ENCODE measurements around the gene PSTPIP1.

PSTPIP1 gene

GRCh38 chr15:76994971-76995945 lies at the start of gene PSTPIP1:
PSTPIP1 (plus strand) TSS chr15:76995126; CDS start chr15:76995574, 448 bp downstream.
- Histone ChIP-seq H2AFZ (ENCODE audit: low read length, unreplicated experiment) (peak within 1 kb of the TSS; percentile 53), H3K27me3 (ENCODE audit: insufficient read depth, low read length) (no peaks in the 10 kb centered on the region), H3K36me3 (ENCODE audit: insufficient read depth, low read length) (no peaks in the 10 kb centered on the region), H3K79me2 (ENCODE audit: control insufficient read depth, insufficient read depth, low read length, unreplicated experiment) (no peaks in the 10 kb centered on the region), H3K27ac (ENCODE audit: low read depth, low read length) (no peak within 1 kb of the TSS), H3K4me3 (ENCODE audit: low read depth, low read length) (no peak within 1 kb of the TSS), H3K4me1 (ENCODE audit: control insufficient read depth, insufficient read depth, low read length, unreplicated experiment) (peaks cover 19% of the 10 kb centered on the region)

GRCh38 chr15:76945494-76946093 lies 49.3 kb upstream of the PSTPIP1 start:
- Histone ChIP-seq H3K79me2 (ENCODE audit: control insufficient read depth, insufficient read depth, low read length, unreplicated experiment) (no peaks in the 10 kb centered on the region), H3K27me3 (ENCODE audit: insufficient read depth, low read length) (no peaks in the 10 kb centered on the region), H2AFZ (ENCODE audit: low read length, unreplicated experiment) (no peak overlapping the region), H3K36me3 (ENCODE audit: insufficient read depth, low read length) (peaks cover 14% of the 10 kb centered on the region; the same call in 1 of the 2 replicates), H3K27ac (ENCODE audit: low read depth, low read length) (no peak overlapping the region), H3K4me1 (ENCODE audit: control insufficient read depth, insufficient read depth, low read length, unreplicated experiment) (no peaks in the 10 kb centered on the region), H3K4me3 (ENCODE audit: low read depth, low read length) (no peak overlapping the region)

DNA sequence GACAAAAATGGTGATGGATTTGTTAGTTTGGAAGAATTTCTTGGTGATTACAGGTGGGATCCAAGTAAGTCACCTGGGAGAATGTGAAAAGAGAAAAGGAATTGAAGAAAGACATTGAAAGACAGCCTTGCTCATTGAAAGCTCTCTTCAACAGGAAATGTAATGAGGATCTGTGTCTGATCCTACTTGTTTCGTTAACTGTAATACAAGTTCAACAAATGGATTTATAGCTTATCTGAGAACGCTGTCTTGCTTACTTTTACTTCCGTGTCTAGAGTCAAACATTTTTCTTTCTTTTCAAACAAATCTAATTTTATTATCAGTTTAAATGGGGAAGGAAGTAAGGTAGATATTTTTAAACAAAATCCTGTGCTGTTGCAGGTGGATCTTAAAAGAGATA lies 47.5 kb upstream of the PSTPIP1 start:
- H3K27me3 ChIP-seq (ENCODE audit: insufficient read depth, low read length), result no peaks in the 10 kb centered on the region
- H3K4me1 ChIP-seq (ENCODE audit: control insufficient read depth, insufficient read depth, low read length, unreplicated experiment), result no peaks in the 10 kb centered on the region
- no peaks in the 10 kb centered on the region for H3K79me2 ChIP-seq (ENCODE audit: control insufficient read depth, insufficient read depth, low read length, unreplicated experiment)
- no peak overlapping the region for H3K27ac ChIP-seq (ENCODE audit: low read depth, low read length)
- H3K4me3 ChIP-seq (ENCODE audit: low read depth, low read length), result no peak overlapping the region
- peaks cover 14% of the 10 kb centered on the region; the same call in 1 of the 2 replicates for H3K36me3 ChIP-seq (ENCODE audit: insufficient read depth, low read length)
- no peak overlapping the region for H2AFZ ChIP-seq (ENCODE audit: low read length, unreplicated experiment)

- 0 out of 2 replicates have a peak, but pooled peaks cover 14% of the 10 kb centered on the region for H3K36me3 ChIP-seq (ENCODE audit: insufficient read depth, low read length)
- no peak overlapping the region for H3K4me3 ChIP-seq (ENCODE audit: low read depth, low read length)
- no peaks in the 10 kb centered on the region for H3K79me2 ChIP-seq (ENCODE audit: control insufficient read depth, insufficient read depth, low read length, unreplicated experiment)
- H2AFZ ChIP-seq (ENCODE audit: low read length, unreplicated experiment), result no peak overlapping the region
- H3K27me3 ChIP-seq (ENCODE audit: insufficient read depth, low read length), result no peaks in the 10 kb centered on the region
- H3K4me1 ChIP-seq (ENCODE audit: control insufficient read depth, insufficient read depth, low read length, unreplicated experiment), result no peaks in the 10 kb centered on the region
- H3K27ac ChIP-seq (ENCODE audit: low read depth, low read length), result no peak overlapping the region
Measured at GRCh38 chr15:76951220-76951619, 43.7 kb upstream of the PSTPIP1 start.

- Histone ChIP-seq H3K4me3 (ENCODE audit: low read depth, low read length) (no peak overlapping the region), H2AFZ (ENCODE audit: low read length, unreplicated experiment) (no peak overlapping the region), H3K27ac (ENCODE audit: low read depth, low read length) (no peak overlapping the region), H3K36me3 (ENCODE audit: insufficient read depth, low read length) (0 out of 2 replicates have a peak, but pooled peaks cover 3% of the 10 kb centered on the region), H3K79me2 (ENCODE audit: control insufficient read depth, insufficient read depth, low read length, unreplicated experiment) (no peaks in the 10 kb centered on the region), H3K27me3 (ENCODE audit: insufficient read depth, low read length) (no peaks in the 10 kb centered on the region), H3K4me1 (ENCODE audit: control insufficient read depth, insufficient read depth, low read length, unreplicated experiment) (no peaks in the 10 kb centered on the region)
Measured at GRCh38 chr15:76953913-76954312, 41.0 kb upstream of the PSTPIP1 start.

- Histone ChIP-seq H3K36me3 (ENCODE audit: insufficient read depth, low read length) (no peaks in the 10 kb centered on the region), H3K79me2 (ENCODE audit: control insufficient read depth, insufficient read depth, low read length, unreplicated experiment) (no peaks in the 10 kb centered on the region), H3K27me3 (ENCODE audit: insufficient read depth, low read length) (no peaks in the 10 kb centered on the region), H2AFZ (ENCODE audit: low read length, unreplicated experiment) (no peak overlapping the region), H3K4me1 (ENCODE audit: control insufficient read depth, insufficient read depth, low read length, unreplicated experiment) (no peaks in the 10 kb centered on the region), H3K27ac (ENCODE audit: low read depth, low read length) (no peak overlapping the region), H3K4me3 (ENCODE audit: low read depth, low read length) (no peak overlapping the region)
Measured at GRCh38 chr15:76954744-76955143, 40.2 kb upstream of the PSTPIP1 start.

DNA sequence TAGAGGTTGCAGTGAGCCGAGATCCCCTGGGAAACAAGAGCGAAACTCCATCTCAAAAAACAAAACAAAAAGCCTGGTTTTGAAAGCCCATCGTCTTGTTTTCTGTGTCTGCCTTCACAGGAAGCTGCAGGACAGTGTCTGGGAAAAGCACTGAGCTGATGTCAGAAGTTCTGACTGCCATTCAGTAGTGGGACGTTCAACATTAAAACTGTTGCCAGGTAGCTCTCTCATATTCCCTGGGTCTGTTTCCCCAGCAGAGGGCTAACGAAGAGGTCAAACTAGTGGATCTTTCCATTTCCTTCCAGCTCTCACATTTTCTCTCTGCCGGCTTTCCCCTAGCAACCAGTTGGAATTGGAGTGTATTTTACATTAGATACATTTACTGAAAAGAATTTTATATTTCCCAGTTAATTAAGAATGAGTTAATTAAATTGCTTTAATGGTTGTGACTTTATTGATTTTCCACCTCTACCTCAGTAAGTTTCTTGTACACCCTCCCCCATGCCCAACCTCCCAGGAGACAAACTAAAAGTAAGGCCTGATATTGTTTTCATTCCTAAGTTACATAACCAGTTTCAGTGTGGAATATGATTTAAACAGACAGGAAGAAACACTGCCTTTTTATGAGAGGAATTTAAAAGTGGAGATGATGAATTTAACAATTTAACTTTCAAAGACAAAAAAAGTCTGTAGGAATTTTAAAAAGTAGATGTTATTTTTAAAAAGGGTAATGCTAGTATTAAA lies 33.5 kb upstream of the PSTPIP1 start:
- Histone ChIP-seq H2AFZ (ENCODE audit: low read length, unreplicated experiment) (no peak overlapping the region), H3K79me2 (ENCODE audit: control insufficient read depth, insufficient read depth, low read length, unreplicated experiment) (no peaks in the 10 kb centered on the region), H3K27ac (ENCODE audit: low read depth, low read length) (no peak overlapping the region), H3K4me3 (ENCODE audit: low read depth, low read length) (no peak overlapping the region), H3K36me3 (ENCODE audit: insufficient read depth, low read length) (no peaks in the 10 kb centered on the region), H3K4me1 (ENCODE audit: control insufficient read depth, insufficient read depth, low read length, unreplicated experiment) (peaks cover 6% of the 10 kb centered on the region), H3K27me3 (ENCODE audit: insufficient read depth, low read length) (peaks cover 20% of the 10 kb centered on the region)

- Histone ChIP-seq H3K36me3 (ENCODE audit: insufficient read depth, low read length) (no peaks in the 10 kb centered on the region), H3K27ac (ENCODE audit: low read depth, low read length) (no peak overlapping the region), H3K27me3 (ENCODE audit: insufficient read depth, low read length) (peaks cover 20% of the 10 kb centered on the region), H2AFZ (ENCODE audit: low read length, unreplicated experiment) (no peak overlapping the region), H3K4me1 (ENCODE audit: control insufficient read depth, insufficient read depth, low read length, unreplicated experiment) (peaks cover 6% of the 10 kb centered on the region), H3K79me2 (ENCODE audit: control insufficient read depth, insufficient read depth, low read length, unreplicated experiment) (no peaks in the 10 kb centered on the region), H3K4me3 (ENCODE audit: low read depth, low read length) (no peak overlapping the region)
Measured at GRCh38 chr15:76962337-76963013, 32.5 kb upstream of the PSTPIP1 start.

GRCh38 chr15:76963596-76963995 lies 31.3 kb upstream of the PSTPIP1 start:
- Histone ChIP-seq H3K79me2 (ENCODE audit: control insufficient read depth, insufficient read depth, low read length, unreplicated experiment) (no peaks in the 10 kb centered on the region), H3K27ac (ENCODE audit: low read depth, low read length) (no peak overlapping the region), H3K27me3 (ENCODE audit: insufficient read depth, low read length) (peaks cover 20% of the 10 kb centered on the region), H3K4me3 (ENCODE audit: low read depth, low read length) (no peak overlapping the region), H2AFZ (ENCODE audit: low read length, unreplicated experiment) (no peak overlapping the region), H3K36me3 (ENCODE audit: insufficient read depth, low read length) (no peaks in the 10 kb centered on the region), H3K4me1 (ENCODE audit: control insufficient read depth, insufficient read depth, low read length, unreplicated experiment) (peaks cover 6% of the 10 kb centered on the region)

DNA sequence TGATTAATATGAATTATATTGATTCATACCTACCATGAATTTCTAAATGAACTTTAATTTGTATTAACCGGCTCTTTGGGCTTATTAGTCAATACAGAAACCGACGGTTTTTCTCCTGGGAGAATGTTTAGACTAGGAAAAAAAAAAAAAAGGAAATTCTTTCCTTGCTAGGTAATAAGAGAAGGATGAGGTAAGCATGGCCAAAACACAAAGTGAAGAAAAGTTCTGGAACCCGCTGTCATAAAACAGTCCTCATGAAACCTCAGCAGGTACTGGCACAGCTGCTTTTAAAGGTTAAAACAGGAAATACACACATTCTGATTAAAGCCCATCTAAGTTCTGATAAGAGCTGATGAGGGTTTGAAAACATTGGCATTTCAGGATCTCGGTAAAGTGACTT lies 30.8 kb upstream of the PSTPIP1 start:
- H3K4me3 ChIP-seq (ENCODE audit: low read depth, low read length), result no peak overlapping the region
- peaks cover 6% of the 10 kb centered on the region for H3K4me1 ChIP-seq (ENCODE audit: control insufficient read depth, insufficient read depth, low read length, unreplicated experiment)
- H3K36me3 ChIP-seq (ENCODE audit: insufficient read depth, low read length), result no peaks in the 10 kb centered on the region
- H3K27me3 ChIP-seq (ENCODE audit: insufficient read depth, low read length), result peaks cover 20% of the 10 kb centered on the region
- no peak overlapping the region for H3K27ac ChIP-seq (ENCODE audit: low read depth, low read length)
- H3K79me2 ChIP-seq (ENCODE audit: control insufficient read depth, insufficient read depth, low read length, unreplicated experiment), result no peaks in the 10 kb centered on the region
- H2AFZ ChIP-seq (ENCODE audit: low read length, unreplicated experiment), result no peak overlapping the region

Data from ACC112 (cell line).